DND-41 (cell line): ENCODE data around the gene ACTN1.
"Not testable (repeated sequence)": the region's sequence is repeated elsewhere in the genome, so short reads cannot be mapped to it uniquely, and the experiment has no call there.

Experiments
- EZH2 ChIP-seq: IDR thresholded peaks from 3 replicates; pipeline ENCODE4 v1.6.1; 2012; ENCODE audit warnings: borderline replicate concordance, low read depth, mild to moderate bottlenecking, moderate library complexity, low read length, inconsistent platforms; ENCODE audit not compliant: severe bottlenecking
- TF ChIP-seq, protein P1 (sequence below): IDR thresholded peaks from 2 replicates; pipeline ENCODE4 v1.5.1; 2012; ENCODE audit warnings: borderline replicate concordance, low read length, moderate library complexity, mild to moderate bottlenecking; ENCODE audit not compliant: poor library complexity, severe bottlenecking; ENCODE audit errors: extremely low read depth

DNA sequence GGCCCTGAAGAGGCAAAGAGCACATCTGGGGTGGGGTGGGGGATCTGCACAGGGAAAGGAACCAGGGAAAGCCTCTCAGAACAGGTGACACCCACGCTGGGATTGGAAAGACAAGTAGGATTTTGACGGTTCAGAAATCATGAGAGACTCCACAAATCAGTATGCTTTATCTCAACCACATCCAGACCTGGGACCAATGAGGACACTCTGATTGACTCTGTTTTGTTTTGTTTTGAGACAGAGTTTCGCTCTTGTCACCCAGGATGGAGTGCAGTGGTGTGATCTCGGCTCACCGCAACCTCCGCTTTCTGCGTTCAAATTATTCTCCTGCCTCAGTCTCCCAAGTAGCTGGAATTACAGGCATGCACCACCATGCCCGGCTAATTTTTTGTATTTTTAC lies 43.0 kb upstream of the ACTN1 start:
- TF ChIP-seq, protein P1, sequence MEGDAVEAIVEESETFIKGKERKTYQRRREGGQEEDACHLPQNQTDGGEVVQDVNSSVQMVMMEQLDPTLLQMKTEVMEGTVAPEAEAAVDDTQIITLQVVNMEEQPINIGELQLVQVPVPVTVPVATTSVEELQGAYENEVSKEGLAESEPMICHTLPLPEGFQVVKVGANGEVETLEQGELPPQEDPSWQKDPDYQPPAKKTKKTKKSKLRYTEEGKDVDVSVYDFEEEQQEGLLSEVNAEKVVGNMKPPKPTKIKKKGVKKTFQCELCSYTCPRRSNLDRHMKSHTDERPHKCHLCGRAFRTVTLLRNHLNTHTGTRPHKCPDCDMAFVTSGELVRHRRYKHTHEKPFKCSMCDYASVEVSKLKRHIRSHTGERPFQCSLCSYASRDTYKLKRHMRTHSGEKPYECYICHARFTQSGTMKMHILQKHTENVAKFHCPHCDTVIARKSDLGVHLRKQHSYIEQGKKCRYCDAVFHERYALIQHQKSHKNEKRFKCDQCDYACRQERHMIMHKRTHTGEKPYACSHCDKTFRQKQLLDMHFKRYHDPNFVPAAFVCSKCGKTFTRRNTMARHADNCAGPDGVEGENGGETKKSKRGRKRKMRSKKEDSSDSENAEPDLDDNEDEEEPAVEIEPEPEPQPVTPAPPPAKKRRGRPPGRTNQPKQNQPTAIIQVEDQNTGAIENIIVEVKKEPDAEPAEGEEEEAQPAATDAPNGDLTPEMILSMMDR, result not testable (repeated sequence)
- not testable (repeated sequence) for TF ChIP-seq EZH2
